Mammary epithelial cell (primary cell): Measurements from ENCODE around the gene WDR48.

ENCODE experiments used
- CTCF ChIP-seq, 2 donors: IDR thresholded peaks in 1 of 2; conservative IDR thresholded peaks in 1 of 2; 2 replicates each; pipeline ENCODE4 v1.5.1; 2011 to 2012; ENCODE audit warnings: inconsistent platforms in 2 of 2, low read length in 2 of 2, mild to moderate bottlenecking in 2 of 2, control low read depth in 1 of 2, low read depth in 1 of 2; ENCODE audit not compliant: insufficient read depth in 1 of 2; ENCODE audit errors: extremely low read depth in 1 of 2
- EZH2 ChIP-seq: IDR thresholded peaks from 2 replicates; pipeline ENCODE4 v1.6.1; 2012; ENCODE audit warnings: low read length, inconsistent platforms, borderline replicate concordance

- no peak for TF ChIP-seq CTCF (conservative IDR thresholded peaks at IDR 0.05 in 1 of 2, IDR thresholded peaks at IDR 0.05 in 1 of 2; ENCODE audit: extremely low read depth in 1 of 2, insufficient read depth in 1 of 2, low read depth in 1 of 2, low read length in 2 of 2)
- no peak for TF ChIP-seq EZH2
These were observed 91.5 kb downstream of the WDR48 start for GRCh38 chr3:39143051-39143885.
